GM12801 (cell line): Measurements from ENCODE around the gene NUDC.

Experiments
- TF ChIP-seq, protein P1 (sequence below): IDR thresholded peaks from one replicate; pipeline ENCODE4 v1.5.1; 2011; ENCODE audit warnings: control low read depth; ENCODE audit not compliant: insufficient read length; ENCODE audit errors: extremely low read depth

NUDC gene

DNA sequence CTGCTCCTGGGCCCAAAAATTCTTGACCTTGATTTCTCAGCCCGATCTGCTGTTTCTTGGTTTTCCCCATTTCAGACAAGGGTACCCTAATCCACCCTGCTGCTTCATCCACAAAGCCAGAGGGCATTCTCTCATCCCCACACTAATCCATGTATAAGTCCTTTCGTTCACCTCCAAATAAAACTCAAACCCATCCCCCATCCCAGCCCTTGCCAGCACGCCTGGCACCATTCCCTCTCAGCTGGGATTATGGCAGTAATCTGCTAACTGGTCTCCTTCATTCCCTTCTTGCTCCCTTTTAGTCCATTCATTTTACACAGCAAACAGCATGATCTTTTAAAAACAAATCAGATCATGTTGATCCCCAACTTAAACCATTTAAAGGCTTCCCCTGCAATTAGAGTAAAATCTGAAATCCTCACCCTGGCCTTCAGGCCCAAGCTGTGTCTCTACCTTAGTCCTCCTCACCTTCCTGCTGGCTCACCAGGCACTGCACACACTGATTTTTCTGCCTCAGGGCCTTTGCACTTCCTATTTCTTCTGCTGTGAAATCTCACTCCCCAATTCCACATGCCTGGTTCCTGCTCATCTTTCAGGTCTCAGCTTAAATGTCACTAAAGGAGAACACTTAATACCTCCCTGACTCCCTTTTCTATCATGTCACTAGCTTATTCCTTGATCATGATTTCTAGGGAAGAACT, 59.8 kb downstream of the NUDC start:
- TF ChIP-seq, protein P1, sequence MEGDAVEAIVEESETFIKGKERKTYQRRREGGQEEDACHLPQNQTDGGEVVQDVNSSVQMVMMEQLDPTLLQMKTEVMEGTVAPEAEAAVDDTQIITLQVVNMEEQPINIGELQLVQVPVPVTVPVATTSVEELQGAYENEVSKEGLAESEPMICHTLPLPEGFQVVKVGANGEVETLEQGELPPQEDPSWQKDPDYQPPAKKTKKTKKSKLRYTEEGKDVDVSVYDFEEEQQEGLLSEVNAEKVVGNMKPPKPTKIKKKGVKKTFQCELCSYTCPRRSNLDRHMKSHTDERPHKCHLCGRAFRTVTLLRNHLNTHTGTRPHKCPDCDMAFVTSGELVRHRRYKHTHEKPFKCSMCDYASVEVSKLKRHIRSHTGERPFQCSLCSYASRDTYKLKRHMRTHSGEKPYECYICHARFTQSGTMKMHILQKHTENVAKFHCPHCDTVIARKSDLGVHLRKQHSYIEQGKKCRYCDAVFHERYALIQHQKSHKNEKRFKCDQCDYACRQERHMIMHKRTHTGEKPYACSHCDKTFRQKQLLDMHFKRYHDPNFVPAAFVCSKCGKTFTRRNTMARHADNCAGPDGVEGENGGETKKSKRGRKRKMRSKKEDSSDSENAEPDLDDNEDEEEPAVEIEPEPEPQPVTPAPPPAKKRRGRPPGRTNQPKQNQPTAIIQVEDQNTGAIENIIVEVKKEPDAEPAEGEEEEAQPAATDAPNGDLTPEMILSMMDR: no peak

DNA sequence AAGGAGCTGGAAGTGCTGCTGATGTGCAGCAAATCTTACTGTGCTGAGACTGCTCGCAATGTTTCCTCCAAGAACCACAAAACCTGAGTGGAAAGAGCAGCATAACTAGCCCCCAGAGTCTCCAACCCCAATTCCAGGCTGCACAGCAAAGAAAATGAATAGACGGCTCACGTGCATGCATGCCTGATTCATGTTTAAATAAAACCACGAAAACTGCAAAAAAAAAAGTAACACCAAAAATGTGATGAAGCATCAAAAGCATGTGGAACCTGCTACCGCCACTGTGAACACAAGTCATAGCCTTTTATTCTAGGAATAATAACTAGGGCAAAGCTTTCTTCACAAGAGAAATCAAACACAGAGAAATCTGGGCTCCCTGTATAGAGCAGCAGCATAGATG, 62.3 kb downstream of the NUDC start:
- TF ChIP-seq, protein P1: no peak

DNA sequence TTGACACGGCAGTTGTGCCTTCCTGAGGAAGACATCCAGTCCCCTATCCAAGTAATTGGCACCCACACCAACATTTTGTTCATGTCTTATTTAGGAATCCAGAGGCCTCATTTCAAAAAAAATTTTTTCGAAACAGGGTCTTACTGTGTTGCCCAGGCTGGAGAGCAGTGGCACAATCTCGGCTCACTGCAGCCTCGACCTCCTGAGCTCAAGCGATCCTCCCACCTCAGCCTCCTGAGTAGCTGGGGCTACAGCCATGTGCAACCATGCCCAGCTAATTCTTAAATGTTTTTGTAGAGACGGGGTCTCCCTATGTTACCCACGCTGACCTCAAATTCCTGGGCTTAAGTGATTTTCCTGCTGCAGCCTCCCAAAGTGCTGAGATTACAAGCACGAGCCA, 62.7 kb downstream of the NUDC start:
- TF ChIP-seq, protein P1: no peak

DNA sequence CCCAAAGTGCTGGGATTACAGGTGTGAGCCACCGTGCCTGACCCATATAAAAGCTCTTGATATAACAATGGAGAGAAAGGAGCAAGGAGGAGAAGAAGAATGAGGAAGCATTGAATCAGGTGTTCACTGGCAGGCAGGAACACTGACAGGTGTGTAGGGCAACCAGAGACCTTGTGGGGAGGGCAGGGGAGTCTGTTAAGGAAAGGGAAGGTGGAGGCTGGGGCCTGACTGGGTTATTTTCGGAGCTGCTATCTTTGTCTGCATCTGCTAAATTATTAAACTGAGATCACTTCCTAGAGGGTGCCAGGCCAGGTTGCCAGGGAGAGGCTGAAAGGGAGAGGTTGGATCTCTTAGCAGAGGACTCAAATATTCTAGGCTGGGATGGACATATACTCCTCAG, 65.1 kb downstream of the NUDC start:
- TF ChIP-seq, protein P1: no peak

DNA sequence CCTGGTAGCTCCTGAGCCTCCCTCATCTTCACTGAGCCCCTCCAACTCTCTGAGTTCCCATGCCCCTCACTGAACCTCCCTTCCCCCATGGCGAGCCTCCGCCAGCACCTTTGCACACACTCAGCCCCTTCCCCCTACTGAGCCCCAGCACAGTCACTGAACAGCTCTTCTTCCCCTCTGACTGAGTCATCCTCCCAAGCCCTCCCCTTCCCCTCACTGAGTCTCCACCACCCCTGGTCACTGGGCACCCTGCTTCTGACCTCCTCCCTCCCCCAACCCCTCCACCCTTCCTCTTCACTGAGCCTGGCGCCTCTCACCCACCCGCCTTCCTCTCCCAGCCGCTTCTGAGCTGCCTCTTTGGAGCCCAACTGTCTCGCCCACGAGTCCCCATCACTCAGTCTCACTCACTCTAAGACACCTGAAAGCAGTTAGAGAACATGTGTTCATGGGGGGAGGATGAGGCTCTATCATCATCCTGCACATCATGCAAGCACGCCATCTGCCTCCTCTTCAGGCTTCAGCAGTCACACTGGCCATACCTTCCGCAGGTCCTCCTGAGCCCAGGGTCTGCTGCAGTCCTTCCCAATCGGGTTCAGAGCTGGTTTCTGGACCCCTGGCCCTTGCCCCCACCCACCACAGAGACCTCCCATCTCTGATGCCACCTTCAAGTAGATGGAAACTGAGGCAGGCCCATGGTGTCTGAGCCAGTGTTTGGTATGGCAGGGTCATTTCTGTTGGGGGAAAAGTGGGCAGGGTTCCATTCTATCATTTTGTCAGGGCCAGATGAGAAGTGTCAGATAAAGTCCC, 70.0 kb downstream of the NUDC start:
- TF ChIP-seq, protein P1: no peak

DNA sequence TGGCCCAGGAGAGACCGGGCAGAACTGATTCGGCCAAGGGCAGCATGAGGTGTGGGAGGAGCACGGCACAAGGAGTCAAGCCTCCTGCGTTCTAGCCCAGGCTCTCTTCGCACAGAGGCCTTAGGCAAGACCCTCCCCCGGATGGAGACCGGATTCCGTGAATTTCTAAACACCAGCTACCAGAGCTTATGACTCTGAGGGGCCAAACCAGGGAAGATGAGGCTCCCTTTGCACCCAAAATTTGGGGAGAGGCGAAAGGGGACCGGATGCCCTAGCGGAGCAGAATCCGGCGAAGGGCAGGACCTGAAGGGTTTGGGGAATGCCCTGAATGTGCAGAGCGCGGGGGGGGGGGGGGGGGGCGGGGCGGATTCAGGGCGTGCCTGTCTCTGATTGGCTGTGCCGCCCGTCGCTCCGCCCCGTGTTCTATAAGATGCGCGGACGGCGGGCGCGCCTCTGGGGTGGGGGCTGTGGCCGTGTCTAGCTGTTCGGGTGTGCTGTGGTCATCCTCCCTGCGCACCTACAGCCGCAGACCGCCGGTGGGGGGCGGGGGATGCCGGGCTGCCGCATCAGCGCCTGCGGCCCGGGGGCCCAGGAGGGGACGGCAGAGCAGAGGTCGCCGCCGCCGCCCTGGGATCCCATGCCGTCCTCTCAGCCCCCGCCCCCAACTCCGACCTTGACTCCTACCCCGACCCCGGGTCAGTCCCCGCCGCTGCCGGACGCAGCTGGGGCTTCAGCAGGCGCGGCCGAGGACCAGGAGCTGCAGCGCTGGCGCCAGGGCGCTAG, 71.9 kb downstream of the NUDC start, which contains the start of gene TRNP1:
Gene TRNP1 (plus strand): TSS at position 456 of the 783 bp plus-strand sequence. CDS start 95 bp downstream, at position 551.
- TF ChIP-seq, protein P1: no peak

DNA sequence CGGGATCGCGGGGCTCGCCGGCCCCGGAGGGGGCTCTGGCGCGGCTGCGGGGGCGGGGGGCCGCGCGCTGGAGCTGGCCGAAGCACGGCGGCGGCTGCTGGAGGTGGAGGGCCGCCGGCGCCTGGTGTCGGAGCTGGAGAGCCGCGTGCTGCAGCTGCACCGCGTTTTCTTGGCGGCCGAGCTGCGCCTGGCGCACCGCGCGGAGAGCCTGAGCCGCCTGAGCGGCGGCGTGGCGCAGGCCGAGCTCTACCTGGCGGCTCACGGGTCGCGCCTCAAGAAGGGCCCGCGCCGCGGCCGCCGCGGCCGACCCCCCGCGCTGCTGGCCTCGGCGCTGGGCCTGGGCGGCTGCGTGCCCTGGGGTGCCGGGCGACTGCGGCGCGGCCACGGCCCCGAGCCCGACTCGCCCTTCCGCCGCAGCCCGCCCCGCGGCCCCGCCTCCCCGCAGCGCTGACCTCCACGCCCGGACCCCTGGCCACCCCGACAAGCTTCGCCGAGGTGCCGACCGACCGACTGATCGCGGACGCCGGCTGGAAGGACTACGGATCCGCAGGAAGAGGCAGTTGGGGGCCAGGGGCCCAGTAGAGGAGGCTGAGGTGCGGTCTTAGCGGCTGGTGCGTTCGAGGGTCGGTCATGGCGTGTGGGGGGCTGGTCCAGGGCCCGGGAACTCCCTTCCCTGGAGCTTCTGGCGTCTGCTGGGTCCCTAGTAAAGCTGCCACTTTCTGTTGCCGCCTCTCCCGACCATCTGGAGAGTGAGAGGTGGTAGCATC, 72.7 kb downstream of the NUDC start:
- TF ChIP-seq, protein P1: no peak
